Posterior cingulate gyrus (tissue), 11 donors: Measurements from ENCODE around the gene SUSD5.

ENCODE experiments used
- DNase-seq, 10 donors: peaks; one replicate each; pipeline versions ENCODE4 v3.0.0 to v3.0.0-alpha.2; 2020 to 2021; ENCODE audit warnings: mixed read lengths in 3 of 10
- intact Hi-C: fragments of 100-400 bp; cut with DNase I; formaldehyde crosslinking; loops from one replicate; pipeline ENCODE4 v1.15.1; 2023

The SUSD5 gene

GRCh38 chr3:33218446-33219174, at the start of gene SUSD5:
Gene SUSD5, minus strand, starts transcription at chr3:33218810. Its CDS starts 13 bp downstream, at chr3:33218797.
- intact Hi-C loops: loop anchor here (10.0 kb wide), 1 partner anchor 84 kb away; no protein-coding TSS in a partner anchor
- peak in 8 of 10 donors; percentile 13 to 92 (median 44) for DNase-seq

GRCh38 chr3:33260104-33260503, 41.5 kb upstream of the SUSD5 start:
- intact Hi-C loops: no loop called here
- DNase-seq: no peak

- DNase-seq: no peak
- intact Hi-C loops: no loop called here
Observed at GRCh38 chr3:33256249-33256648, 37.6 kb upstream of the SUSD5 start.

DNA sequence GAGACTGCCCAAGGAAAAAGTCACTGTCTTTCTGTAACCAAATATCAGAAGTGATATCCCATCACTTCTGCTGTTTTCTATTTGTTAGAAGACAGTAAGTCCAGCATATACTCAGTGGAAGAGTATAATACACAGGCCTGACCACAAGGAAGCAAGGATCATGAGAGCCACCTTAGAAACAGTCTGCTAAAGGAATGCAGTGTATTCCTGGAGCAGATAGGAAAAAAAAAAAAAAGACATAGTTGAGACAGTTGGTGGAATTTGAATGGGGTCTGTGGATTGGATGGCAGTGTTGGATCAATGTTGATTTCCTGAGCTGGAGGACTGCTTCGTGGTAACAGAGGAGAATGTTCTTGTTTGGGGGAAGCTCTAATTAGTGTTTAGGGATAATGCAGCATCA, 32.1 kb upstream of the SUSD5 start:
- DNase-seq: no peak
- intact Hi-C loops: no loop called here

GRCh38 chr3:33246786-33247185, 28.2 kb upstream of the SUSD5 start:
- no peak for DNase-seq
- intact Hi-C loops: no loop called here

DNA sequence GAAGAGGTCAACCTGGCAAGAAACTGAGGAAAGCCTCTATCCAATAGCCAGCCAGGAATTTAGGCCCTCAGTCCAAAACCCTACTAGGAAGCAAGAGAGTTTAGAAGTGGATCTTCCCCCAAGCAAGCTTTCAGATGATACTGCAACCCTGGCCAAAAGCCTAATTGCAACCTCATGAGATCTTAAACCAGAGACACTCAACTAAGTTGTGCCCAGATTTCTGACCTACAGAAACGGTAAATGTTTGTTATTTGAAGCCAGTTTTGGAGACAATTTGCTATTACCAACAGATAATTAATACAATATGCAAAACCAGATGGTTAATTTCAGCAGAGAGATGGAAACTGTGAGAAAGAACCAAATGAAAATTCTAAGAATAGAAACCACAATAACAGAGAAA, 21.7 kb upstream of the SUSD5 start:
- no peak for DNase-seq
- intact Hi-C loops: no loop called here

DNA sequence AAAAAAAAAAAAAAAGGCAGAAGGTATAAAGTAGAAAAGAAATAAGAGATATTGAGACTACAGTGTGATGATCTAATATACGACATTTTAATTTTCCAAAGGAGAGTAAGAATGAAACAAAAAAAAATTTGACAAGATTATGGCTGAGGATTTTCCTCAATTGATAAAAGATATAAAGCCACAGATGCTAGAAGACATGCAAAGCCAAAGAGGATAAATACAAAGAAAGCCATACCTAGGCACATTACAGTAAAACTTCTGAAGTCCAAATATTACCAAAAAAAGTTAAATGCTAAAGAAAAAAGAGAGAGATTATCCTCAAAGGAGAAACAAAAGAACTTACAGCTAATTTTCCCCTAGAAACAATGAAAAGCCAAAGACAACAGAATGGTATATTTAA, 20.3 kb upstream of the SUSD5 start:
- intact Hi-C loops: no loop called here
- no peak for DNase-seq

DNA sequence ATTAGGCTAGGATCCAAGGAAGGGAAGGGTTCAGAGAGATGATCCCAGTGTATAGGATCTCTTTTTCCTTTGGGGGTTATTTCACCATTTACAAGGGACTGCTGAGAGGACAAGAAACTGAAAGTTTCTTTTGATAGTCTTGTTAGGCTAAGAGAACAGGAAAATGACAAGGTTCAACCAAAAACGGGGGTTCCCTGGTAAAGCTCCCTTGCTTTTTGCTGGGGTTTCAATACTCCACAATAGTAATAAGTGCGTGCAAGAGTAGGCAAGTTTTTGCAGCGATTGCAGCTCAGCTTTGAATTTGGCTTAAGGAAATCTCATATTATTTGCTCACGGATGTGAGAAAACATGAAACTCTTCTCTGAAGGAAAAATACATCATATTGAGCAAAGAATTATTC, 18.8 kb upstream of the SUSD5 start:
- DNase-seq: no peak
- intact Hi-C loops: no loop called here

DNA sequence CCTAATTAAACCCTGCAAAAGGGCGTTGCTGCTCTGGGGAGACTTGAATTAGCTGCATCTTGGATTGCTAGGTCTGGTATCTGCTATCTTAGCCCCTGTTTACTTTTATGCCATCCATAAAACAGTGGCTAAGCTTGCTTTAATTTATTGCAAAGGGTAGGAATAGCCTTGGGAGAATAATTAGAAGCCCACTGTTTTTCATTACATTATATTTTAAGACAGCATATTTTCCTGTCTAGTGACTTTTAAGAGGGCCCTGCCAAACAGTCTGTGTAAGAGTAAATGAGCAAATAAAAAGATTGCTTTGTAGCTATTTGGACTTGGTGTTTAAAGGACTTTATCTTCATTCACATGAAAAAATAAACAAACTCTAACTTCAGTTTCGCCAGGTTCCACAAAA, 17.4 kb upstream of the SUSD5 start:
- no peak for DNase-seq
- intact Hi-C loops: no loop called here

- DNase-seq: no peak
- intact Hi-C loops: no loop called here
Observed at GRCh38 chr3:33233884-33234283, 15.3 kb upstream of the SUSD5 start.

- intact Hi-C loops: no loop called here
- DNase-seq: no peak
Observed at GRCh38 chr3:33231756-33232465, 13.3 kb upstream of the SUSD5 start.

DNA sequence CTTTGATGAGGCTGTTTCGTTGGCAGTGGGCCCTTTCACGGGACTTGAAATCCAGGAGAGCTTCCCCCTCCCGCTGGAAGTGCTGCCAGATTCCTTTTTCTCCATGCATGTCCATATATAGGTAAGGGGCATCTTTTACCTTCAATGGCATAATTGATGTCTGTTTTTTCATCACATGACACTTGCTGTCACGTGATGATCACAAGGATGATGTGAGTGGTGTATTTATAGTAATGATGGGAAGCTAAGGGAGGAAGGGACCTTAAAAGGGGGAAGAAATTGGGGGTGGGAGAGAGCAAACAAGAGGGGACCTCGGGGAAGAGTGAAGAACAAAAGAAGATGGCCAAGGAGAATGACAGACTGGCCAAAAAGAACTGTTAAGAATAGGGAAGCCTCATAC, 11.3 kb upstream of the SUSD5 start:
- DNase-seq: no peak
- intact Hi-C loops: no loop called here

DNA sequence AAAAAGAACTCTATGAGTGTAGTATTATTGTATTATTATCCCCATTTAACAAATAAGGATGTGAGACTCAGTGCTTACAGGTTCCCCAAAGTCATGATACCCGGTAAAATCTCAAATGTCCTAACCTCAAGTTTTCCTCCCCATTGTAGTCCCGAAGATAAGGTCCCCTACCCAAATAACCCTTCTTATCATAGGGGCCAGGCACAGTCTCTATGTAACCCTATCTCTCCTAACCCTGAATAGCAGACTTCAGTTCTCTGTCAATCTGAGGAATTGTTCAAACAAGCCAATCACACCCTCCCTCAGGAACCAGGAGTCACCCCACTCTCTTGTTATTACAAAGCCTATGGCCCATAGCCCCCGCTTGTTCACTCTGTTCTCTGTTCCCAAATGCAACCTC, 10.5 kb upstream of the SUSD5 start:
- DNase-seq: no peak
- intact Hi-C loops: no loop called here

- no peak for DNase-seq
- intact Hi-C loops: no loop called here
Observed at GRCh38 chr3:33221241-33221640, 2.6 kb upstream of the SUSD5 start.

- intact Hi-C loops: loop anchor here (10.0 kb wide), 1 partner anchor 84 kb away; no protein-coding TSS in a partner anchor
- no peak for DNase-seq
Observed at GRCh38 chr3:33219175-33219487, 521 bp upstream of the SUSD5 start.

- DNase-seq: peak in 1 of 10 donors; percentile 11
Observed at GRCh38 chr3:33217866-33218445, 654 bp downstream of the SUSD5 start.

DNA sequence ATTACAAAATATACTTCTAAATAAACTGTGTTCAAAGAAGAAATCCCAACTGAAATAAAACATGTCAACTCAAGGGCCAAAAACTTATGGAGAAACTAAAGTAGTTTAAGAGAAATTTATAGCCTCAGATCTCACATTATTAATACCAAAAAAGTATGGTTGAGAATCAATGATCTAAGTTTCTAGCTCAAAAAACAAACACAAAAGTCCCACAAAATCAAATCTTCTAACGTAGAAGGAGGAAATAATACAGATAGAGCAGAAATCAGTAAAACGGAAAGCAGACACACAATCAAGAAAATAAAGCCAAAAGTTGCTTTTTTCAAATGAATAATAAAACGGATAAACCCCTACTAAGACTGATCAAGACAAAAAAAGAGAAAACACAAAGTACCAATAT, 2.9 kb downstream of the SUSD5 start:
- DNase-seq: no peak
- intact Hi-C loops: loop anchor here (10.0 kb wide), 1 partner anchor 81 kb away; no protein-coding TSS in a partner anchor

More at GRCh38 chr3:33217866-33218445, 654 bp downstream of the SUSD5 start:
- intact Hi-C loops: loop anchor here (10.0 kb wide), 1 partner anchor 83 kb away; no protein-coding TSS in a partner anchor

DNA sequence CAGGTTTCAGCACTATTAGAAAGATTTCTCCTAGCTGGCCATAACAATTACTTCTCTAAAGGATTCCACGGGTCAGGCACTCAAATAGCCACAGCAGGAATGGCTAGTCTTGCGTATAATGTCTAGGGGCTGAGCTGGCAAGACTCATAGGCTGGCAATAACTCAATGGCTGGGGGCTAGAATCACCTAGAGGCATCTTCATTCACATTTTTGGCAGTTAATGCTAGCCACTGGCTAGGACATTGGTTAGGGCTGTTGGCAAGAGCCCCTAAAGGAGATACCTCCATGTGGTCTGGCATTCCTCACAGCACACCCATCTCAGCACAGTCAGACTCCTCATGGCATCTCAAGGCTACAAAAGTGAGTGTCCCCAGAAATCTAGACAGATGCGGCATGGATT, 6.2 kb downstream of the SUSD5 start:
- intact Hi-C loops: loop anchor here (10.0 kb wide), 1 partner anchor 78 kb away; no protein-coding TSS in a partner anchor
- no peak for DNase-seq

GRCh38 chr3:33211444-33211843, 7.2 kb downstream of the SUSD5 start:
- no peak for DNase-seq
- intact Hi-C loops: loop anchor here (10.0 kb wide), 1 partner anchor 77 kb away; no protein-coding TSS in a partner anchor

GRCh38 chr3:33209357-33209756, 9.3 kb downstream of the SUSD5 start:
- intact Hi-C loops: no loop called here

GRCh38 chr3:33202711-33203457, 15.7 kb downstream of the SUSD5 start:
- DNase-seq: peak in 9 of 10 donors; percentile 9 to 87 (median 52)
- intact Hi-C loops: no loop called here

More at GRCh38 chr3:33209357-33209756, 9.3 kb downstream of the SUSD5 start:
- DNase-seq: no peak
